ENCODE measurements around the gene PRKAR2A. TPM values are rescaled to one million over a fixed set of nuclear protein-coding genes. Genes with fewer than 3 reads are reported as not detected.

The PRKAR2A gene
- total and polyA plus RNA-seq, 9 of the 15 experiments (the other 6 are each of a cell fraction or from before 2014, with no cell fraction given): 15.9 to 84.5 (median 37.6) TPM

- TF ChIP-seq MTA3 (IDR thresholded peaks at IDR 0.05; ENCODE audit: borderline replicate concordance) (peak; percentile 34; the same call in 1 of the 2 replicates), RFX1 (IDR thresholded peaks at IDR 0.05) (no peak), MAZ (CRISPR knock-in tag; conservative IDR thresholded peaks at IDR 0.05 in 1 of 2, IDR thresholded peaks at IDR 0.05 in 1 of 2) (0 out of 4 replicates have a peak, but pooled peaks of 1 of the 2 experiments have one; percentile 49), SMAD4 (CRISPR knock-in tag; conservative IDR thresholded peaks at IDR 0.05) (peak; percentile 27; the same call in 1 of the 2 replicates), ZNF589 (CRISPR knock-in tag; IDR thresholded peaks at IDR 0.05; ENCODE audit: low read depth) (peak; percentile 66), MYC (IDR thresholded peaks at IDR 0.05; ENCODE audit: low read depth, low read length) (peak; percentile 90), MYC (CRISPR knock-in tag; IDR thresholded peaks at IDR 0.05; ENCODE audit: borderline replicate concordance, low read depth) (no peak), PBX2 (CRISPR knock-in tag; IDR thresholded peaks at IDR 0.05; ENCODE audit: low read depth) (peak; percentile 35; the same call in 1 of the 2 replicates), PBX2 (tag; conservative IDR thresholded peaks at IDR 0.05; ENCODE audit: low read depth) (no peak), ZNF174 (CRISPR knock-in tag; IDR thresholded peaks at IDR 0.05) (no peak), HDAC1 (IDR thresholded peaks at IDR 0.05) (peak in 1 of 2 experiments; percentile 14; a peak in 1 of 4 replicates), EP400 (IDR thresholded peaks at IDR 0.05) (peak; percentile 59; the same call in 1 of the 2 replicates), ETV1 (tag; conservative IDR thresholded peaks at IDR 0.05; ENCODE audit: low read depth) (peak; percentile 46; the same call in 1 of the 2 replicates), TARDBP (IDR thresholded peaks at IDR 0.05) (peak; percentile 73; the same call in 1 of the 2 replicates), ETS1 (conservative IDR thresholded peaks at IDR 0.05; ENCODE audit: control insufficient read depth, low read depth, low read length) (peak; percentile 34; the same call in 1 of the 2 replicates), ELK1 (CRISPR knock-in tag; IDR thresholded peaks at IDR 0.05) (no peak)
- TF ChIP-seq, protein P1, sequence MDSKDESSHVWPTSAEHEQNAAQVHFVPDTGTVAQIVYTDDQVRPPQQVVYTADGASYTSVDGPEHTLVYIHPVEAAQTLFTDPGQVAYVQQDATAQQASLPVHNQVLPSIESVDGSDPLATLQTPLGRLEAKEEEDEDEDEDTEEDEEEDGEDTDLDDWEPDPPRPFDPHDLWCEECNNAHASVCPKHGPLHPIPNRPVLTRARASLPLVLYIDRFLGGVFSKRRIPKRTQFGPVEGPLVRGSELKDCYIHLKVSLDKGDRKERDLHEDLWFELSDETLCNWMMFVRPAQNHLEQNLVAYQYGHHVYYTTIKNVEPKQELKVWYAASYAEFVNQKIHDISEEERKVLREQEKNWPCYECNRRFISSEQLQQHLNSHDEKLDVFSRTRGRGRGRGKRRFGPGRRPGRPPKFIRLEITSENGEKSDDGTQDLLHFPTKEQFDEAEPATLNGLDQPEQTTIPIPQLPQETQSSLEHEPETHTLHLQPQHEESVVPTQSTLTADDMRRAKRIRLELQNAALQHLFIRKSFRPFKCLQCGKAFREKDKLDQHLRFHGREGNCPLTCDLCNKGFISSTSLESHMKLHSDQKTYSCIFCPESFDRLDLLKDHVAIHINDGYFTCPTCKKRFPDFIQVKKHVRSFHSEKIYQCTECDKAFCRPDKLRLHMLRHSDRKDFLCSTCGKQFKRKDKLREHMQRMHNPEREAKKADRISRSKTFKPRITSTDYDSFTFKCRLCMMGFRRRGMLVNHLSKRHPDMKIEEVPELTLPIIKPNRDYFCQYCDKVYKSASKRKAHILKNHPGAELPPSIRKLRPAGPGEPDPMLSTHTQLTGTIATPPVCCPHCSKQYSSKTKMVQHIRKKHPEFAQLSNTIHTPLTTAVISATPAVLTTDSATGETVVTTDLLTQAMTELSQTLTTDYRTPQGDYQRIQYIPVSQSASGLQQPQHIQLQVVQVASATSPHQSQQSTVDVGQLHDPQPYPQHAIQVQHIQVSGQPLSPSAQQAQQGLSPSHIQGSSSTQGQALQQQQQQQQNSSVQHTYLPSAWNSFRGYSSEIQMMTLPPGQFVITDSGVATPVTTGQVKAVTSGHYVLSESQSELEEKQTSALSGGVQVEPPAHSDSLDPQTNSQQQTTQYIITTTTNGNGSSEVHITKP (IDR thresholded peaks at IDR 0.05; ENCODE audit: partially characterized antibody): peak; percentile 12
Measured at GRCh38 chr3:48739955-48740823, 107.5 kb downstream of the PRKAR2A start (continued).

Measured in K562 (cell line).